H9 (cell line): ENCODE measurements around the gene MAL. TPM values are rescaled to one million over a fixed set of nuclear protein-coding genes. Genes with fewer than 3 reads are reported as not detected.

Source experiments
- DNase-seq: peaks from one replicate; pipeline ENCODE4 v3.0.0-alpha.2; 2017
- H2AFZ ChIP-seq: one replicate; pipeline ENCODE4 v1.6.1; 2013; ENCODE audit warnings: mild to moderate bottlenecking, low read length, control low read depth, moderate library complexity
- H2AK5ac ChIP-seq: 2 replicates; pipeline ENCODE4 v1.6.1; 2013; ENCODE audit warnings: low read length, control low read depth, mixed read lengths; ENCODE audit not compliant: insufficient read length
- H2BK120ac ChIP-seq: one replicate; pipeline ENCODE4 v1.6.1; 2013; ENCODE audit warnings: low read depth, mild to moderate bottlenecking, low read length, control low read depth, inconsistent platforms; ENCODE audit not compliant: poor library complexity, severe bottlenecking
- H2BK12ac ChIP-seq: 2 replicates; pipeline ENCODE4 v1.6.1; 2013; ENCODE audit warnings: low read length, control low read depth, mixed read lengths, low read depth; ENCODE audit not compliant: insufficient read length
- H2BK15ac ChIP-seq: 2 replicates; pipeline ENCODE4 v1.6.1; 2013; ENCODE audit warnings: low read depth, low read length, control low read depth
- H2BK20ac ChIP-seq: one replicate; pipeline ENCODE4 v1.6.1; 2013; ENCODE audit warnings: low read depth, mild to moderate bottlenecking, low read length, control low read depth, inconsistent platforms; ENCODE audit not compliant: poor library complexity, severe bottlenecking
- H2BK5ac ChIP-seq: 2 replicates; pipeline ENCODE4 v1.6.1; 2013; ENCODE audit warnings: low read length, control low read depth, mixed read lengths; ENCODE audit not compliant: insufficient read length
- H3K14ac ChIP-seq: 2 replicates; pipeline ENCODE4 v1.6.1; 2013; ENCODE audit warnings: low read length, control low read depth; ENCODE audit not compliant: insufficient read depth
- H3K18ac ChIP-seq: 2 replicates; pipeline ENCODE4 v1.6.1; 2013; ENCODE audit warnings: low read depth, mild to moderate bottlenecking, mixed read lengths, low read length, control low read depth; ENCODE audit not compliant: insufficient read length
- H3K23ac ChIP-seq: 2 replicates; pipeline ENCODE4 v1.6.1; 2013; ENCODE audit warnings: low read length, control low read depth, mixed read lengths, low read depth; ENCODE audit not compliant: insufficient read length
- H3K23me2 ChIP-seq: 2 replicates; pipeline ENCODE4 v1.6.1; 2013; ENCODE audit warnings: low read depth, mild to moderate bottlenecking, mixed read lengths, low read length, control low read depth; ENCODE audit not compliant: insufficient read length, poor library complexity, severe bottlenecking
- H3K27ac ChIP-seq: 2 replicates; pipeline ENCODE4 v1.5.1; 2013; ENCODE audit warnings: low read length, control low read depth, mixed read lengths, low read depth; ENCODE audit not compliant: insufficient read length
- H3K27me3 ChIP-seq: 2 replicates; pipeline ENCODE4 v1.6.1; 2013; ENCODE audit warnings: low read length, control low read depth, inconsistent platforms; ENCODE audit not compliant: insufficient read depth
- H3K4ac ChIP-seq: 2 replicates; pipeline ENCODE4 v1.6.1; 2013; ENCODE audit warnings: low read depth, mild to moderate bottlenecking, control low read depth, inconsistent platforms, low read length, moderate library complexity
- H3K4me1 ChIP-seq: 2 replicates; pipeline ENCODE4 v1.6.1; 2013; ENCODE audit warnings: low read length, control low read depth, inconsistent platforms; ENCODE audit not compliant: insufficient read depth
- H3K4me2 ChIP-seq: 2 replicates; pipeline ENCODE4 v1.6.1; 2013; ENCODE audit warnings: low read length, control low read depth, mixed read lengths; ENCODE audit not compliant: insufficient read length, insufficient read depth
- H3K56ac ChIP-seq: 2 replicates; pipeline ENCODE4 v1.6.1; 2013; ENCODE audit warnings: low read depth, mild to moderate bottlenecking, mixed read lengths, low read length, control low read depth; ENCODE audit not compliant: insufficient read length
- H3K79me1 ChIP-seq: 2 replicates; pipeline ENCODE4 v1.6.1; 2013; ENCODE audit warnings: low read depth, mild to moderate bottlenecking, moderate library complexity, low read length, control low read depth, inconsistent platforms; ENCODE audit not compliant: insufficient read depth, poor library complexity, severe bottlenecking
- H3K79me2 ChIP-seq: 2 replicates; pipeline ENCODE4 v1.6.1; 2013; ENCODE audit warnings: low read length, control low read depth, inconsistent platforms; ENCODE audit not compliant: insufficient read depth
- H3K9ac ChIP-seq: 2 replicates; pipeline ENCODE4 v1.6.1; 2013; ENCODE audit warnings: low read length, control low read depth, mixed read lengths; ENCODE audit not compliant: insufficient read length; ENCODE audit errors: extremely low read depth
- H3K9me3 ChIP-seq: one replicate; pipeline ENCODE4 v1.6.1; 2013; ENCODE audit warnings: low read depth, low read length, inconsistent platforms; ENCODE audit not compliant: control insufficient read depth
- H3T11ph ChIP-seq: one replicate; pipeline ENCODE4 v1.6.1; 2013; ENCODE audit warnings: mild to moderate bottlenecking, low read length, control low read depth, inconsistent platforms
- H4K20me1 ChIP-seq: one replicate; pipeline ENCODE4 v1.6.1; 2013; ENCODE audit not compliant: control insufficient read depth, insufficient read length, insufficient read depth
- H4K5ac ChIP-seq: 2 replicates; pipeline ENCODE4 v1.6.1; 2013; ENCODE audit warnings: low read depth, mild to moderate bottlenecking, mixed read lengths, low read length, control low read depth; ENCODE audit not compliant: insufficient read length
- H4K8ac ChIP-seq: replicated peaks from 2 replicates; pipeline ENCODE4 v1.6.1; 2013; ENCODE audit warnings: low read length, control low read depth, mixed read lengths, low read depth; ENCODE audit not compliant: insufficient read length
- H4K91ac ChIP-seq: 2 replicates; pipeline ENCODE4 v1.6.1; 2013; ENCODE audit warnings: low read depth, mild to moderate bottlenecking, moderate library complexity, mixed read lengths, low read length, control low read depth; ENCODE audit not compliant: insufficient read length
- H3K27ac Mint-ChIP-seq, 3 experiments: 2 replicates in 2 of 3; 3 replicates in 1 of 3; pipeline ENCODE4 v1.8.0; 2020 to 2021; ENCODE audit warnings: mixed read lengths in 3 of 3, mild to moderate bottlenecking in 1 of 3, moderate library complexity in 1 of 3
- H3K27me3 Mint-ChIP-seq: 2 replicates; pipeline ENCODE4 v1.8.0; 2021; ENCODE audit warnings: low read depth, mild to moderate bottlenecking, moderate library complexity, mixed read lengths
- H3K36me3 Mint-ChIP-seq, 3 experiments: 2 replicates in 2 of 3; 3 replicates in 1 of 3; pipeline ENCODE4 v1.8.0; 2020 to 2021; ENCODE audit warnings: low read depth in 3 of 3, mixed read lengths in 3 of 3; ENCODE audit not compliant: insufficient read depth in 1 of 3
- H3K4me1 Mint-ChIP-seq, 2 experiments: 2 replicates each; pipeline ENCODE4 v1.8.0; 2020; ENCODE audit warnings: mixed read lengths in 2 of 2
- H3K4me3 Mint-ChIP-seq, 2 experiments: 2 replicates in 1 of 2; 3 replicates in 1 of 2; pipeline ENCODE4 v1.8.0; 2020 to 2021; ENCODE audit warnings: mild to moderate bottlenecking in 2 of 2, mixed read lengths in 2 of 2, moderate library complexity in 1 of 2
- H3K9me3 Mint-ChIP-seq, 2 experiments: 2 replicates in 1 of 2; 3 replicates in 1 of 2; pipeline ENCODE4 v1.8.0; 2020; ENCODE audit warnings: mild to moderate bottlenecking in 2 of 2, mixed read lengths in 2 of 2, moderate library complexity in 1 of 2
- WGBS: extraction: QIAGEN DNeasy Blood & Tissue Kit; methylation state at CpG from one replicate; pipeline ENCODE4 v1.1.7; 2013; ENCODE audit warnings: missing lambda C conversion rate, low lambda C conversion rate, mixed read lengths; ENCODE audit not compliant: insufficient read length; ENCODE audit errors: extremely low coverage; 5-methylcytosine and 5-hydroxymethylcytosine counted together
- total RNA-seq: library from RNA; stranded (reverse); gene quantifications from 2 replicates; pipeline ENCODE4 v1.2.1, GENCODE V29; 2021
- TF ChIP-seq, protein P1 (sequence below): fragments of 200-600 bp; sonication (generic); conservative IDR thresholded peaks from 3 replicates; pipeline ENCODE4 v1.8.0; 2021; ENCODE audit warnings: antibody characterized with exemption, mild to moderate bottlenecking

Gene MAL
- total RNA-seq, 1 experiment from 2014 or later: not detected

DNA sequence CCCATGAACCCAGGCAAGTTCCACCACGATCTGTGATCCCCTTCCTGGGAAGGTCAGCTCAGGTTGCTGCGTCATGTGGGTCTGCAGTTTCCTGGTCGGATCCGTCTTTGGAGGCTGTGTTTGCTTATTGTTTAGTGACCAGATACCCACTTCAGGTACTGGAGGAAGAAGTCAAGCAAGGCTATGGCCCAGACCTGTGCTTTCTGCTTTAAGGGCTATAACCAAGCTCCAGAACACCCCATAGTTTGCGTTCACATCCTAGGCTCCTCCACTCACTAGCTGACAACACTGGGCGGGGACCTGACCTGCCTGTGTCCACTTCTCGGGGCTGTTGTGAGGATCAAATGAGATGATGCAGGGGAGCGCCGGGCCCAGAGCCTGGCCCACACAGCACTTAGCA, 44.0 kb downstream of the MAL start:
- Histone ChIP-seq H4K5ac (no peak overlapping the region), H4K91ac (no peak overlapping the region), H3K4ac (no peak overlapping the region), H2AK5ac (no peak overlapping the region), H3K9me3 (no peaks in the 10 kb centered on the region), H3K23me2 (no peaks in the 10 kb centered on the region), H2BK12ac (no peak overlapping the region), H2BK20ac (no peak overlapping the region), H4K20me1 (no peaks in the 10 kb centered on the region), H2BK15ac (no peak overlapping the region), H3K9ac (no peak overlapping the region), H4K8ac (no peak overlapping the region), H3K27ac (no peak overlapping the region), H3K79me2 (no peaks in the 10 kb centered on the region), H2AFZ (no peak overlapping the region), H3K79me1 (no peaks in the 10 kb centered on the region), H2BK120ac (no peak overlapping the region), H3K23ac (no peak overlapping the region), H3K18ac (no peak overlapping the region), H3K56ac (no peak overlapping the region), H3K14ac (0 out of 2 replicates have a peak overlapping the region, but pooled peaks have one; percentile 35), H3K4me2 (no peak overlapping the region), H3T11ph (no peak overlapping the region), H3K4me1 (no peaks in the 10 kb centered on the region), H3K27me3 (no peaks in the 10 kb centered on the region), H2BK5ac (no peak overlapping the region)
- Mint-ChIP-seq H3K27ac (no peak overlapping the region), H3K4me1 (no peaks in the 10 kb centered on the region), H3K36me3 (no peaks in the 10 kb centered on the region), H3K9me3 (no peaks in the 10 kb centered on the region), H3K4me3 (no peak overlapping the region), H3K27me3 (peaks cover 23% of the 10 kb centered on the region)
- DNase-seq: no peak
- TF ChIP-seq, protein P1, sequence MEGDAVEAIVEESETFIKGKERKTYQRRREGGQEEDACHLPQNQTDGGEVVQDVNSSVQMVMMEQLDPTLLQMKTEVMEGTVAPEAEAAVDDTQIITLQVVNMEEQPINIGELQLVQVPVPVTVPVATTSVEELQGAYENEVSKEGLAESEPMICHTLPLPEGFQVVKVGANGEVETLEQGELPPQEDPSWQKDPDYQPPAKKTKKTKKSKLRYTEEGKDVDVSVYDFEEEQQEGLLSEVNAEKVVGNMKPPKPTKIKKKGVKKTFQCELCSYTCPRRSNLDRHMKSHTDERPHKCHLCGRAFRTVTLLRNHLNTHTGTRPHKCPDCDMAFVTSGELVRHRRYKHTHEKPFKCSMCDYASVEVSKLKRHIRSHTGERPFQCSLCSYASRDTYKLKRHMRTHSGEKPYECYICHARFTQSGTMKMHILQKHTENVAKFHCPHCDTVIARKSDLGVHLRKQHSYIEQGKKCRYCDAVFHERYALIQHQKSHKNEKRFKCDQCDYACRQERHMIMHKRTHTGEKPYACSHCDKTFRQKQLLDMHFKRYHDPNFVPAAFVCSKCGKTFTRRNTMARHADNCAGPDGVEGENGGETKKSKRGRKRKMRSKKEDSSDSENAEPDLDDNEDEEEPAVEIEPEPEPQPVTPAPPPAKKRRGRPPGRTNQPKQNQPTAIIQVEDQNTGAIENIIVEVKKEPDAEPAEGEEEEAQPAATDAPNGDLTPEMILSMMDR: no peak
- no CpG with 5 or more reads among the region's 9 CpGs for WGBS
